WTC11 (cell line): ENCODE results near the gene ATP11A. TPM values are rescaled to one million over a fixed set of nuclear protein-coding genes. Genes with fewer than 3 reads are reported as not detected.

Experiments used
- ATAC-seq: fragments of 200-7000 bp; cut with Tn5 transposase; 2 replicates; pipeline ENCODE4 v1.10.0; 2021; ENCODE audit warnings: mild to moderate bottlenecking, moderate library complexity
- CTCF ChIA-PET: fragments of 300-600 bp; sonication (Branson Sonifier 250); formaldehyde crosslinking; loops from one replicate; lab custom pipeline; 2021; ENCODE audit warnings: antibody characterized with exemption; lab: Charles Lee
- POLR2A ChIA-PET: fragments of 350-600 bp; sonication (Branson Sonifier 250); formaldehyde crosslinking; loops from one replicate; lab custom pipeline; 2021; ENCODE audit warnings: antibody characterized with exemption; lab: Charles Lee
- DNase-seq: peaks from one replicate; pipeline ENCODE4 v3.0.0; 2021; ENCODE audit warnings: low spot score
- H3K27ac Mint-ChIP-seq: 2 replicates; pipeline ENCODE4 v1.8.0; 2021; ENCODE audit warnings: mixed read lengths
- H3K27me3 Mint-ChIP-seq: 2 replicates; pipeline ENCODE4 v1.8.0; 2021; ENCODE audit warnings: low read depth, mild to moderate bottlenecking, moderate library complexity, mixed read lengths
- H3K36me3 Mint-ChIP-seq: 2 replicates; pipeline ENCODE4 v1.8.0; 2021; ENCODE audit warnings: mixed read lengths
- H3K4me1 Mint-ChIP-seq: 2 replicates; pipeline ENCODE4 v1.8.0; 2022; ENCODE audit warnings: mixed read lengths
- H3K4me3 Mint-ChIP-seq: 2 replicates; pipeline ENCODE4 v1.8.0; 2021; ENCODE audit warnings: mild to moderate bottlenecking, moderate library complexity, mixed read lengths
- H3K9me3 Mint-ChIP-seq: 2 replicates; pipeline ENCODE4 v1.8.0; 2021; ENCODE audit warnings: mixed read lengths
- HMGA2 ChIP-seq: fragments of 250-450 bp; sonication (Bioruptor Pico); IDR thresholded peaks from 2 replicates; pipeline ENCODE4 v1.4.0; 2021; ENCODE audit warnings: mild to moderate bottlenecking, moderate library complexity
- JAZF1 ChIP-seq: fragments of 250-450 bp; sonication (Bioruptor Pico); IDR thresholded peaks from 2 replicates; pipeline ENCODE4 v1.9.0; 2021; ENCODE audit warnings: moderate library complexity, mild to moderate bottlenecking, inconsistent platforms
- NFE2L1 ChIP-seq: sonication (generic); formaldehyde crosslinking; IDR thresholded peaks from 2 replicates; pipeline ENCODE4 v1.8.1; 2023; ENCODE audit warnings: missing genetic modification reagents
- PRRX2 ChIP-seq: fragments of 250-450 bp; sonication (Bioruptor Pico); IDR thresholded peaks from 2 replicates; pipeline ENCODE4 v1.8.0; 2021; ENCODE audit warnings: mild to moderate bottlenecking
- SMAD4 ChIP-seq: sonication (generic); formaldehyde crosslinking; IDR thresholded peaks from 2 replicates; pipeline ENCODE4 v1.8.0; 2022; ENCODE audit warnings: mild to moderate bottlenecking, missing genetic modification reagents
- TEAD4 ChIP-seq: sonication (generic); formaldehyde crosslinking; IDR thresholded peaks from 2 replicates; pipeline ENCODE4 v1.8.0; 2022; ENCODE audit warnings: mild to moderate bottlenecking, missing genetic modification reagents
- ZBTB21 ChIP-seq: sonication (generic); formaldehyde crosslinking; IDR thresholded peaks from 2 replicates; pipeline ENCODE4 v1.8.1; 2023; ENCODE audit warnings: mild to moderate bottlenecking, missing genetic modification reagents, borderline replicate concordance
- ZNF121 ChIP-seq: sonication (generic); formaldehyde crosslinking; IDR thresholded peaks from 2 replicates; pipeline ENCODE4 v1.8.0; 2023; ENCODE audit warnings: missing genetic modification reagents
- ZNF232 ChIP-seq: sonication (generic); formaldehyde crosslinking; IDR thresholded peaks from 2 replicates; pipeline ENCODE4 v1.8.0; 2022; ENCODE audit warnings: mild to moderate bottlenecking, missing genetic modification reagents
- ZNF396 ChIP-seq: fragments of 250-450 bp; sonication (Bioruptor Pico); IDR thresholded peaks from 2 replicates; pipeline ENCODE4 v1.8.0; 2021; ENCODE audit warnings: mild to moderate bottlenecking, moderate library complexity, borderline replicate concordance
- ZNF416 ChIP-seq: fragments of 250-450 bp; sonication (Bioruptor Pico); IDR thresholded peaks from 2 replicates; pipeline ENCODE4 v1.9.0; 2021; ENCODE audit warnings: mild to moderate bottlenecking, inconsistent platforms
- ZNF423 ChIP-seq: fragments of 250-450 bp; sonication (Bioruptor Pico); IDR thresholded peaks from 2 replicates; pipeline ENCODE4 v2.1.2; 2022; ENCODE audit warnings: mild to moderate bottlenecking, moderate library complexity
- ZNF671 ChIP-seq: fragments of 250-450 bp; sonication (Bioruptor Pico); IDR thresholded peaks from 2 replicates; pipeline ENCODE4 v1.8.0; 2021; ENCODE audit warnings: mild to moderate bottlenecking
- total RNA-seq: library from RNA; stranded (reverse); gene quantifications from 3 replicates; pipeline ENCODE4 v1.2.3, GENCODE V29; 2021
- TF ChIP-seq, protein P1 (sequence below): fragments of 250-450 bp; sonication (Bioruptor Pico); conservative IDR thresholded peaks from 2 replicates; pipeline ENCODE4 v1.9.0; 2021; ENCODE audit warnings: mild to moderate bottlenecking
- TF ChIP-seq, protein P2 (sequence below): sonication (generic); formaldehyde crosslinking; IDR thresholded peaks from 2 replicates; pipeline ENCODE4 v1.8.1; 2023; ENCODE audit warnings: mild to moderate bottlenecking, missing genetic modification reagents
- TF ChIP-seq, protein P3 (sequence below): sonication (generic); formaldehyde crosslinking; IDR thresholded peaks from 2 replicates; pipeline ENCODE4 v1.8.1; 2022; ENCODE audit warnings: missing genetic modification reagents, borderline replicate concordance
- TF ChIP-seq, protein P4 (sequence below): sonication (generic); formaldehyde crosslinking; IDR thresholded peaks from 2 replicates; pipeline ENCODE4 v1.8.0; 2023; ENCODE audit warnings: missing genetic modification reagents
- TF ChIP-seq, protein P5 (sequence below): sonication (generic); formaldehyde crosslinking; conservative IDR thresholded peaks from 2 replicates; pipeline ENCODE4 v1.8.1; 2023; ENCODE audit warnings: mild to moderate bottlenecking, low read depth, missing genetic modification reagents, moderate library complexity
- TF ChIP-seq, protein P6 (sequence below): fragments of 200-600 bp; IDR thresholded peaks from 2 replicates; pipeline ENCODE4 v1.8.0; 2022; ENCODE audit warnings: antibody characterized with exemption

ATP11A gene
- total RNA-seq, 1 experiment from 2014 or later: 100 TPM

DNA sequence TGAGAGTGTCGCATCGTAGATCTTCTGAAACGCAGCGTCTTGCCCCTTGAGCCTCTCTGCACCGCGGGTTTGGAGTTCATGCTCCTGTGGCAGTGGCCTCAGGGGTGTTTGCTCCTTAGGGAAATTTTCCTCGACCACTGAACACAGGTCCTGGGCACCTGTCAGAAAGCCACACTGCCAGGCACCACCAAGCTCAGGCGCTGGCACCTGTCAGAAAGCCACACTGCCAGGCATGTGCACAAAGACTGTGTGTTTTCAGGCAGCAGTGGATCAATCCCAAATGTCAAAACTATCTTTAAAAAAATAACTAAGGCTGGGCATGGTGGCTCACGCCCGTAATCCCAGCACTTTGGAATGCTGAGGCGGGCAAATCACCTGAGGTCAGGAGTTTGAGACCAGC, 87.1 kb downstream of the ATP11A start:
- ChIA-PET POLR2A (no interaction called here), CTCF (no interaction called here)
- peaks cover 9% of the 10 kb centered on the region for H3K36me3 Mint-ChIP-seq
- DNase-seq (peak; percentile 6), ATAC-seq (no peak)
- TF ChIP-seq ZNF232 (CRISPR knock-in tag) (no peak), ZNF396 (no peak)
- TF ChIP-seq, protein P1, sequence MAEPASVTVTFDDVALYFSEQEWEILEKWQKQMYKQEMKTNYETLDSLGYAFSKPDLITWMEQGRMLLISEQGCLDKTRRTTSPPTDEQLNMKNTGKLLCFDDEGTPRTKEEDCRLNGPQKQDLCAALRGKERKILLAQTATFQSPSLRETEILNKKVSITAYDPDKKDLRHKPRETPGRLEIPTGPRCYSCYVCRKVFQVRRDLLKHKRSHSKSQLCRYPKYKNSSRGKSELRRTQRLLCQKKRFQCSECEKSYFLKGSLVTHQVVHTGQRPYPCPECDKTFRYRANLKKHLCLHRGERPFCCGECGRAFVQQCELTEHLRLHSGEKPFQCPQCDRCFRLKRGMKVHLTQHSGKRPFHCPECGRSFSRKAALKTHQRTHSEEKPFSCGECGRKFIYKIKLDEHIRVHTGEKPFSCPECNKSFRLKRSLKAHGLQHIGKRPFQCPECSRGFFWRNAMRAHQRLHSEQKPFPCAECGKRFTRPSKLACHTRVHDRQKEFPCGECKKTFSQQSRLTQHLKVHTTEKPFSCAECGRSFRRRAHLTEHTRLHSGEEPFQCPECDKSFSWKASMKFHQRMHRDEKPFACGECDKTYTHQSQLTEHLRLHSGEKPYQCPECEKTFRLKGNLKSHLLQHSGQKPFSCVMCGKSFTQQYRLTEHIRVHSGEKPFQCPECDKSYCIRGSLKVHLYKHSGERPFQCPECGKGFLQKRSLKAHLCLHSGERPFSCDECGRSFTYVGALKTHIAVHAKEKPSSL: no peak
- TF ChIP-seq, protein P2, sequence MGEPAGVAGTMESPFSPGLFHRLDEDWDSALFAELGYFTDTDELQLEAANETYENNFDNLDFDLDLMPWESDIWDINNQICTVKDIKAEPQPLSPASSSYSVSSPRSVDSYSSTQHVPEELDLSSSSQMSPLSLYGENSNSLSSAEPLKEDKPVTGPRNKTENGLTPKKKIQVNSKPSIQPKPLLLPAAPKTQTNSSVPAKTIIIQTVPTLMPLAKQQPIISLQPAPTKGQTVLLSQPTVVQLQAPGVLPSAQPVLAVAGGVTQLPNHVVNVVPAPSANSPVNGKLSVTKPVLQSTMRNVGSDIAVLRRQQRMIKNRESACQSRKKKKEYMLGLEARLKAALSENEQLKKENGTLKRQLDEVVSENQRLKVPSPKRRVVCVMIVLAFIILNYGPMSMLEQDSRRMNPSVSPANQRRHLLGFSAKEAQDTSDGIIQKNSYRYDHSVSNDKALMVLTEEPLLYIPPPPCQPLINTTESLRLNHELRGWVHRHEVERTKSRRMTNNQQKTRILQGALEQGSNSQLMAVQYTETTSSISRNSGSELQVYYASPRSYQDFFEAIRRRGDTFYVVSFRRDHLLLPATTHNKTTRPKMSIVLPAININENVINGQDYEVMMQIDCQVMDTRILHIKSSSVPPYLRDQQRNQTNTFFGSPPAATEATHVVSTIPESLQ (CRISPR knock-in tag): no peak
- TF ChIP-seq, protein P3, sequence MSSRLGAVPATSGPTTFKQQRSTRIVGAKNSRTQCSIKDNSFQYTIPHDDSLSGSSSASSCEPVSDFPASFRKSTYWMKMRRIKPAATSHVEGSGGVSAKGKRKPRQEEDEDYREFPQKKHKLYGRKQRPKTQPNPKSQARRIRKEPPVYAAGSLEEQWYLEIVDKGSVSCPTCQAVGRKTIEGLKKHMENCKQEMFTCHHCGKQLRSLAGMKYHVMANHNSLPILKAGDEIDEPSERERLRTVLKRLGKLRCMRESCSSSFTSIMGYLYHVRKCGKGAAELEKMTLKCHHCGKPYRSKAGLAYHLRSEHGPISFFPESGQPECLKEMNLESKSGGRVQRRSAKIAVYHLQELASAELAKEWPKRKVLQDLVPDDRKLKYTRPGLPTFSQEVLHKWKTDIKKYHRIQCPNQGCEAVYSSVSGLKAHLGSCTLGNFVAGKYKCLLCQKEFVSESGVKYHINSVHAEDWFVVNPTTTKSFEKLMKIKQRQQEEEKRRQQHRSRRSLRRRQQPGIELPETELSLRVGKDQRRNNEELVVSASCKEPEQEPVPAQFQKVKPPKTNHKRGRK: no peak
- TF ChIP-seq, protein P4, sequence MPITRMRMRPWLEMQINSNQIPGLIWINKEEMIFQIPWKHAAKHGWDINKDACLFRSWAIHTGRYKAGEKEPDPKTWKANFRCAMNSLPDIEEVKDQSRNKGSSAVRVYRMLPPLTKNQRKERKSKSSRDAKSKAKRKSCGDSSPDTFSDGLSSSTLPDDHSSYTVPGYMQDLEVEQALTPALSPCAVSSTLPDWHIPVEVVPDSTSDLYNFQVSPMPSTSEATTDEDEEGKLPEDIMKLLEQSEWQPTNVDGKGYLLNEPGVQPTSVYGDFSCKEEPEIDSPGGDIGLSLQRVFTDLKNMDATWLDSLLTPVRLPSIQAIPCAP (CRISPR knock-in tag): no peak
- peaks cover 52% of the 10 kb centered on the region for H3K4me1 Mint-ChIP-seq
- no peak overlapping the region for H3K4me3 Mint-ChIP-seq
- peaks cover 2% of the 10 kb centered on the region; the same call in 1 of the 2 replicates for H3K9me3 Mint-ChIP-seq
- H3K27ac Mint-ChIP-seq: no peak overlapping the region
- H3K27me3 Mint-ChIP-seq: no peaks in the 10 kb centered on the region

DNA sequence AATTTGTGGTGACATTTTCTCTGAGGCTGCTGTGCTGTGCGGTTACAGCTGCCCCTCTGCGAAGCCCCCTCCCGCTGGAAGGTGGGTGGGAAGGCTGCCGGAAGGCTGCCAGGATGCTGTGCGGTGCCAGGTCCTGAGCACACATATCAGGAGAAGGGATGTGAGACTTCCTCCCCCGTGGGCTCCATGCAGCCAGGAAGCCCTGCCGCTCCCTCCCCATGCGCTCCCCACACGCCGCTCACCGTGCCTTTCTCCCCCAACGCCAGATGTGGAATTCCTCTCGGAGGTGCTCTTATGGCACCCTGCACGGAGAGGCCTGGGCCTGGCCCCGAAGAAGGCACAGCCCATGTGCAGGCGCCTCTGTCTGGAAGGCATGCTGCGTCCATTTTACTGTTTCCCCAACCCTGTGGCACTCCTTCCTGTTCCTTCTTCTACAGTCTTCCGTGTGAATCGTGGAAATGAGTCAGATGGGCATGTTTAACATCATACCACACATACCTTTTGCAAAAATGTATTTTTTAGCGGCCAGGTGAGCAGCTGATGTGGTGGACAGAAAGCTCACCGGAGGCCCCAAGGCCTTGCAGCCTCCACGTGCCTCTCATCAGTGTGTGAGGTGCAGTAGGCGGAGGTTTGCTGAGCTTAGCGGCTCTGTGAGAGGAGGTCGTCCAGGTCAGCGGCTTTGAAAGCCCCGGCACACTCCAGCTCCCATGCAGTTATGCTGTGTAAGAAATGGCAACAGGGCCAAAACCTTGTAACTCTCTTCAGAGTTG, 88.0 kb downstream of the ATP11A start:
- no peak overlapping the region for H3K4me3 Mint-ChIP-seq
- TF ChIP-seq ZNF416 (CRISPR knock-in tag) (no peak), TEAD4 (CRISPR knock-in tag) (no peak), SMAD4 (CRISPR knock-in tag) (no peak), ZBTB21 (no peak), ZNF423 (no peak), NFE2L1 (CRISPR knock-in tag) (no peak), JAZF1 (CRISPR knock-in tag) (no peak), PRRX2 (CRISPR knock-in tag) (no peak), ZNF671 (CRISPR knock-in tag) (no peak), ZNF121 (CRISPR knock-in tag) (no peak), HMGA2 (CRISPR knock-in tag) (no peak)
- TF ChIP-seq, protein P5, sequence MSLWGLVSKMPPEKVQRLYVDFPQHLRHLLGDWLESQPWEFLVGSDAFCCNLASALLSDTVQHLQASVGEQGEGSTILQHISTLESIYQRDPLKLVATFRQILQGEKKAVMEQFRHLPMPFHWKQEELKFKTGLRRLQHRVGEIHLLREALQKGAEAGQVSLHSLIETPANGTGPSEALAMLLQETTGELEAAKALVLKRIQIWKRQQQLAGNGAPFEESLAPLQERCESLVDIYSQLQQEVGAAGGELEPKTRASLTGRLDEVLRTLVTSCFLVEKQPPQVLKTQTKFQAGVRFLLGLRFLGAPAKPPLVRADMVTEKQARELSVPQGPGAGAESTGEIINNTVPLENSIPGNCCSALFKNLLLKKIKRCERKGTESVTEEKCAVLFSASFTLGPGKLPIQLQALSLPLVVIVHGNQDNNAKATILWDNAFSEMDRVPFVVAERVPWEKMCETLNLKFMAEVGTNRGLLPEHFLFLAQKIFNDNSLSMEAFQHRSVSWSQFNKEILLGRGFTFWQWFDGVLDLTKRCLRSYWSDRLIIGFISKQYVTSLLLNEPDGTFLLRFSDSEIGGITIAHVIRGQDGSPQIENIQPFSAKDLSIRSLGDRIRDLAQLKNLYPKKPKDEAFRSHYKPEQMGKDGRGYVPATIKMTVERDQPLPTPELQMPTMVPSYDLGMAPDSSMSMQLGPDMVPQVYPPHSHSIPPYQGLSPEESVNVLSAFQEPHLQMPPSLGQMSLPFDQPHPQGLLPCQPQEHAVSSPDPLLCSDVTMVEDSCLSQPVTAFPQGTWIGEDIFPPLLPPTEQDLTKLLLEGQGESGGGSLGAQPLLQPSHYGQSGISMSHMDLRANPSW (CRISPR knock-in tag): no peak
- TF ChIP-seq, protein P6, sequence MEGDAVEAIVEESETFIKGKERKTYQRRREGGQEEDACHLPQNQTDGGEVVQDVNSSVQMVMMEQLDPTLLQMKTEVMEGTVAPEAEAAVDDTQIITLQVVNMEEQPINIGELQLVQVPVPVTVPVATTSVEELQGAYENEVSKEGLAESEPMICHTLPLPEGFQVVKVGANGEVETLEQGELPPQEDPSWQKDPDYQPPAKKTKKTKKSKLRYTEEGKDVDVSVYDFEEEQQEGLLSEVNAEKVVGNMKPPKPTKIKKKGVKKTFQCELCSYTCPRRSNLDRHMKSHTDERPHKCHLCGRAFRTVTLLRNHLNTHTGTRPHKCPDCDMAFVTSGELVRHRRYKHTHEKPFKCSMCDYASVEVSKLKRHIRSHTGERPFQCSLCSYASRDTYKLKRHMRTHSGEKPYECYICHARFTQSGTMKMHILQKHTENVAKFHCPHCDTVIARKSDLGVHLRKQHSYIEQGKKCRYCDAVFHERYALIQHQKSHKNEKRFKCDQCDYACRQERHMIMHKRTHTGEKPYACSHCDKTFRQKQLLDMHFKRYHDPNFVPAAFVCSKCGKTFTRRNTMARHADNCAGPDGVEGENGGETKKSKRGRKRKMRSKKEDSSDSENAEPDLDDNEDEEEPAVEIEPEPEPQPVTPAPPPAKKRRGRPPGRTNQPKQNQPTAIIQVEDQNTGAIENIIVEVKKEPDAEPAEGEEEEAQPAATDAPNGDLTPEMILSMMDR: no peak
- ATAC-seq (no peak), DNase-seq (peak; percentile 6)
- H3K36me3 Mint-ChIP-seq: peaks cover 9% of the 10 kb centered on the region
- POLR2A ChIA-PET: no interaction called here
- CTCF ChIA-PET: no interaction called here
- H3K4me1 Mint-ChIP-seq: peaks cover 57% of the 10 kb centered on the region
- H3K27me3 Mint-ChIP-seq: no peaks in the 10 kb centered on the region
- peak overlapping the region; percentile 80 for H3K27ac Mint-ChIP-seq
- peaks cover 2% of the 10 kb centered on the region; the same call in 1 of the 2 replicates for H3K9me3 Mint-ChIP-seq
